PC-3 (cell line): Measurements from ENCODE around the gene LCP1. TPM values are rescaled to one million over a fixed set of nuclear protein-coding genes. Genes with fewer than 3 reads are reported as not detected.
A peak's percentile ranks its signal among the peaks of the same experiment; 100 is the strongest.

ENCODE experiments used
- ATAC-seq: fragments of 200-7000 bp; cut with Tn5 transposase; 2 replicates; pipeline ENCODE4 v1.9.1; 2020; ENCODE audit warnings: mild to moderate bottlenecking, moderate library complexity
- BruUV-seq: library from RNA; stranded (reverse); fragments of 400-500 nt; replicated peaks from 2 replicates; lab custom pipeline; 2021; lab: Mats Ljungman, UMichigan
- CTCF ChIA-PET: fragments of 300-600 bp; sonication (Branson Sonifier 250); formaldehyde crosslinking; loops from one replicate; lab custom pipeline; 2022; ENCODE audit warnings: antibody characterized with exemption; lab: Charles Lee
- POLR2A ChIA-PET: fragments of 300-600 bp; sonication (Branson Sonifier 250); formaldehyde crosslinking; loops from one replicate; lab custom pipeline; 2022; ENCODE audit warnings: antibody characterized with exemption; ENCODE audit not compliant: unreplicated experiment; lab: Charles Lee
- DNase-seq: peaks from one replicate; pipeline ENCODE4 v3.0.0-alpha.2; 2015
- H2AFZ ChIP-seq: fragments of 300-600 bp; sonication (generic); 2 replicates; pipeline ENCODE4 v1.6.0; 2016; ENCODE audit warnings: antibody characterized with exemption, low read length
- H3F3A ChIP-seq: fragments of 300-600 bp; sonication (generic); one replicate; pipeline ENCODE4 v1.6.0; 2017; ENCODE audit warnings: antibody characterized with exemption, low read length, control low read depth, mild to moderate bottlenecking; ENCODE audit not compliant: unreplicated experiment
- H3K27ac ChIP-seq: fragments of 300-600 bp; sonication (generic); 2 replicates; pipeline ENCODE4 v1.5.1; 2016; ENCODE audit warnings: mild to moderate bottlenecking, low read length
- H3K27me3 ChIP-seq: fragments of 300-600 bp; sonication (generic); 2 replicates; pipeline ENCODE4 v1.6.1; 2016; ENCODE audit warnings: low read length, mixed read lengths
- H3K36me3 ChIP-seq: fragments of 300-600 bp; sonication (generic); 2 replicates; pipeline ENCODE4 v1.6.1; 2016; ENCODE audit warnings: low read depth, mixed run types, low read length, mixed read lengths
- H3K4me1 ChIP-seq: fragments of 300-600 bp; sonication (generic); 2 replicates; pipeline ENCODE4 v1.5.1; 2016; ENCODE audit warnings: low read length; ENCODE audit not compliant: insufficient read depth
- H3K4me2 ChIP-seq: fragments of 300-600 bp; sonication (generic); 2 replicates; pipeline ENCODE4 v1.6.0; 2016; ENCODE audit warnings: low read length
- H3K4me3 ChIP-seq: fragments of 300-600 bp; sonication (generic); 2 replicates; pipeline ENCODE4 v1.5.1; 2016; ENCODE audit warnings: mild to moderate bottlenecking, low read length, mixed read lengths
- H3K79me2 ChIP-seq: fragments of 300-600 bp; sonication (generic); 2 replicates; pipeline ENCODE4 v1.6.1; 2017; ENCODE audit warnings: low read length, mixed read lengths
- H3K9ac ChIP-seq: fragments of 300-600 bp; sonication (generic); 2 replicates; pipeline ENCODE4 v1.6.0; 2016; ENCODE audit warnings: mild to moderate bottlenecking, low read length
- H3K9me2 ChIP-seq: fragments of 300-600 bp; sonication (generic); replicated peaks from 2 replicates; pipeline ENCODE4 v1.6.1; 2016; ENCODE audit warnings: mixed run types, low read length, mixed read lengths
- H3K9me3 ChIP-seq: fragments of 300-600 bp; sonication (generic); 2 replicates; pipeline ENCODE4 v1.6.1; 2016; ENCODE audit warnings: low read length, mixed read lengths
- H4K20me1 ChIP-seq: fragments of 300-600 bp; sonication (generic); 2 replicates; pipeline ENCODE4 v1.6.1; 2016; ENCODE audit warnings: low read length, mixed read lengths
- EZH2 ChIP-seq: fragments of 300-600 bp; sonication (generic); IDR thresholded peaks from one replicate; pipeline ENCODE4 v1.6.1; 2017; ENCODE audit warnings: antibody characterized with exemption, mild to moderate bottlenecking, low read length; ENCODE audit not compliant: unreplicated experiment
- EZH2phosphoT487 ChIP-seq: fragments of 300-600 bp; sonication (generic); IDR thresholded peaks from 2 replicates; pipeline ENCODE4 v1.6.1; 2018; ENCODE audit warnings: mild to moderate bottlenecking, antibody characterized with exemption, low read length, borderline replicate concordance
- intact Hi-C: fragments of 100-400 bp; cut with micrococcal nuclease; formaldehyde crosslinking; loops from 2 replicates; pipeline ENCODE4 v1.9.0; 2023
- total RNA-seq: library from RNA; depleted of rRNA; stranded (reverse); fragments of >200 nt; gene quantifications from 2 replicates; pipeline ENCODE4 v1.2.3, GENCODE V29; 2014
- TF ChIP-seq, protein P1 (sequence below): fragments of 300-600 bp; sonication (generic); conservative IDR thresholded peaks from 2 replicates; pipeline ENCODE4 v1.5.1; 2017; ENCODE audit warnings: antibody characterized with exemption, low read depth, mild to moderate bottlenecking, low read length

The LCP1 gene
- total RNA-seq, 1 experiment from 2014 or later, result 143 TPM

DNA sequence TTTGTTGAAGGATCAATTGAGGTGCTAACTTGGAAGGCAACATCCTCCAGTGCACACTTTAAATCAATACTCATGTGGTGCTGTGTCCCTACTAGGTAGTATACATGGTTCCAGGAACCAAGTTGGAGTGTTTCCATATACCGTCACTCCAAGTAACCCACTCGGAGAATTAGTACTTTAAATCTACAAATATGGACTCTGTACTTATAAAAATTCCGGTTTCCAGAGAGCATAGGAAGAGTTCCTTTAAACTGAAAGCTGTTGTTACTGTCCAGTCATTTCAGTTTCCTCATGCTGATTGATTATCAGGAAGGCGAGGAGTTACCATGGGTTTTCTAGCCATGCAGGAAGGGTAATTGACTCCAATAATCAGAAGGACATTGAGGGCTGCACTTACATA is 84.3 kb downstream of the LCP1 start:
- DNase-seq, result no peak
- BruUV-seq, result no TSS peak
- no peak overlapping the region for H3K4me2 ChIP-seq
- ATAC-seq, result no peak
- H3K4me1 ChIP-seq, result no peaks in the 10 kb centered on the region
- H3K9me2 ChIP-seq, result no peaks in the 10 kb centered on the region
- H3K36me3 ChIP-seq, result no peaks in the 10 kb centered on the region
- CTCF ChIA-PET, result no interaction called here
- intact Hi-C loops, result no loop called here
- H3K27ac ChIP-seq, result no peak overlapping the region
- no peaks in the 10 kb centered on the region for H4K20me1 ChIP-seq
- no peak overlapping the region for H3K9ac ChIP-seq
- POLR2A ChIA-PET, result no interaction called here
- no peak overlapping the region for H2AFZ ChIP-seq
- peaks cover 22% of the 10 kb centered on the region for H3K27me3 ChIP-seq
- no peaks in the 10 kb centered on the region for H3K9me3 ChIP-seq
- no peak overlapping the region for H3K4me3 ChIP-seq
- TF ChIP-seq EZH2phosphoT487, result no peak
- TF ChIP-seq, protein P1, sequence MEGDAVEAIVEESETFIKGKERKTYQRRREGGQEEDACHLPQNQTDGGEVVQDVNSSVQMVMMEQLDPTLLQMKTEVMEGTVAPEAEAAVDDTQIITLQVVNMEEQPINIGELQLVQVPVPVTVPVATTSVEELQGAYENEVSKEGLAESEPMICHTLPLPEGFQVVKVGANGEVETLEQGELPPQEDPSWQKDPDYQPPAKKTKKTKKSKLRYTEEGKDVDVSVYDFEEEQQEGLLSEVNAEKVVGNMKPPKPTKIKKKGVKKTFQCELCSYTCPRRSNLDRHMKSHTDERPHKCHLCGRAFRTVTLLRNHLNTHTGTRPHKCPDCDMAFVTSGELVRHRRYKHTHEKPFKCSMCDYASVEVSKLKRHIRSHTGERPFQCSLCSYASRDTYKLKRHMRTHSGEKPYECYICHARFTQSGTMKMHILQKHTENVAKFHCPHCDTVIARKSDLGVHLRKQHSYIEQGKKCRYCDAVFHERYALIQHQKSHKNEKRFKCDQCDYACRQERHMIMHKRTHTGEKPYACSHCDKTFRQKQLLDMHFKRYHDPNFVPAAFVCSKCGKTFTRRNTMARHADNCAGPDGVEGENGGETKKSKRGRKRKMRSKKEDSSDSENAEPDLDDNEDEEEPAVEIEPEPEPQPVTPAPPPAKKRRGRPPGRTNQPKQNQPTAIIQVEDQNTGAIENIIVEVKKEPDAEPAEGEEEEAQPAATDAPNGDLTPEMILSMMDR, result no peak
- no peak for TF ChIP-seq EZH2
- no peaks in the 10 kb centered on the region for H3F3A ChIP-seq
- H3K79me2 ChIP-seq, result no peaks in the 10 kb centered on the region

DNA sequence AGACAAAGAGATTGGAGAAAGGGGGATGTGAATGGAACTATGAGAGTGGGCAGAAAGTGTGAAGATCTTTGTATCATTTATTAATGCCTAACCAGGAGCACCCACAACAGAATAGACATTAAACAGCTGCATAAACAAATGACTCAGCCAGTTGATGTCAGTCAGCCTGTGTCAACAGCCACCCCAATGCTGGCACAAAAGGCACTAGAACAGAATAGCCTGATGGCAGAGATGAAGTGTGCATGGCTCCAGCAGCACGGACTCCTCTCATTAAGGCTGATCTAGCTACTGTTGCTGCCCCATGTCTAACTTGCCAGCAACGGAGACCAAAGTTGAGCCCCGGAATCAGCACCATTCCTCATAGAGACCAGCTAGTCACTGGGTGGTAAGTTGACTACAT is 85.0 kb downstream of the LCP1 start:
- H3K27me3 ChIP-seq, result peaks cover 28% of the 10 kb centered on the region
- no peaks in the 10 kb centered on the region for H3K4me1 ChIP-seq
- H3F3A ChIP-seq, result no peaks in the 10 kb centered on the region
- H3K9ac ChIP-seq, result no peak overlapping the region
- ChIA-PET CTCF (no interaction called here), POLR2A (no interaction called here)
- ATAC-seq (peak; percentile 37; the same call in 1 of the 2 replicates), DNase-seq (peak; percentile 12)
- no peak overlapping the region for H3K4me3 ChIP-seq
- H3K36me3 ChIP-seq, result no peaks in the 10 kb centered on the region
- H3K9me3 ChIP-seq, result no peaks in the 10 kb centered on the region
- no peak overlapping the region for H2AFZ ChIP-seq
- no peaks in the 10 kb centered on the region for H3K9me2 ChIP-seq
- no peak for TF ChIP-seq EZH2phosphoT487
- H3K4me2 ChIP-seq, result no peak overlapping the region
- no peaks in the 10 kb centered on the region for H3K79me2 ChIP-seq
- H3K27ac ChIP-seq, result no peak overlapping the region
- intact Hi-C loops, result no loop called here
- no peaks in the 10 kb centered on the region for H4K20me1 ChIP-seq
- BruUV-seq, result no TSS peak

DNA sequence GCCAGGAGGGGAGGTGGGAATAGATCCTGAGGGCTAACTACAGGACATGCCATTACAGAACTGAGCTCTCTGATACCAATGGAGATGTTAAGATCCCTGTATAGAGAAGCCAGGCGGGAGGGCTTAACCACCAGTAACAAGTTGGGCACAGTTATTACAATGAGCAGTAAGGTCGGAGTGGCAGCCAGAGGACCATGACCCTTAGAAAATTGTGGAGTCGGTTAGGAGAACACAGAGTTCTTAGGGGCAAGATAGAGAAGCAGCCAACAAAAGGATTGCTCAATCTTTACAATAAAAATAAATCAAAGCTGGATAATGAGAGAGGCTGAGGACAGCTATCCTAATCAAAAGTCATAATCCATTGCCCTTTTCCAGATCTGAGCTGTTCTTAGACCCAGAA is 87.5 kb downstream of the LCP1 start:
- H3K4me2 ChIP-seq, result no peak overlapping the region

More for the DNA sequence above, 87.5 kb downstream of the LCP1 start:
- intact Hi-C loops, result no loop called here
- DNase-seq, result no peak
- Histone ChIP-seq H3K4me3 (no peak overlapping the region), H3K9ac (no peak overlapping the region), H4K20me1 (no peaks in the 10 kb centered on the region), H2AFZ (no peak overlapping the region), H3K36me3 (no peaks in the 10 kb centered on the region), H3K79me2 (no peaks in the 10 kb centered on the region), H3F3A (no peaks in the 10 kb centered on the region), H3K27me3 (peaks cover 29% of the 10 kb centered on the region), H3K4me1 (no peaks in the 10 kb centered on the region), H3K9me3 (no peaks in the 10 kb centered on the region), H3K27ac (no peak overlapping the region), H3K9me2 (no peaks in the 10 kb centered on the region)
- ChIA-PET POLR2A (no interaction called here), CTCF (no interaction called here)
- BruUV-seq, result no TSS peak
- TF ChIP-seq EZH2phosphoT487 (no peak), EZH2 (no peak)
- TF ChIP-seq, protein P1, result no peak
- ATAC-seq, result no peak
